HepG2 (cell line): ENCODE data around the gene ABHD17B. TPM values are rescaled to one million over a fixed set of nuclear protein-coding genes. Genes with fewer than 3 reads are reported as not detected.

Experiments
- ATAC-seq: fragments of 200-7000 bp; cut with Tn5 transposase; 3 replicates; pipeline ENCODE4 v1.9.1; 2020; ENCODE audit warnings: mild to moderate bottlenecking, moderate library complexity
- BruUV-seq: library from RNA; stranded (reverse); fragments of 400-500 nt; replicated peaks from 2 replicates; lab custom pipeline; 2021; lab: Mats Ljungman, UMichigan
- CTCF ChIA-PET: fragments of 300-600 bp; formaldehyde crosslinking; extraction: SDS; loops from one replicate; lab custom pipeline; 2021; ENCODE audit warnings: low total read pairs, inconsistent platforms, low intra/inter-chr PET ratio; lab: Yijun Ruan, JAX
- POLR2A ChIA-PET: fragments of 350-600 bp; sonication (Branson Sonifier 250); formaldehyde crosslinking; loops from one replicate; lab custom pipeline; 2020; ENCODE audit warnings: antibody characterized with exemption, inconsistent platforms; lab: Yijun Ruan, JAX
- DNase-seq: peaks from one replicate; pipeline ENCODE4 v3.0.0-alpha.2; 2015; ENCODE audit warnings: low spot score
- FAIRE-seq: peaks from 3 replicates; lab custom pipeline; 2011; peaks lifted over from hg19 to GRCh38; lab: Jason Lieb, UNC
- H2AFZ ChIP-seq: one replicate; pipeline ENCODE4 v1.6.1; 2011; ENCODE audit warnings: low read length, inconsistent platforms
- H3K27ac ChIP-seq: fragments of 300-600 bp; 3 replicates; pipeline ENCODE4 v1.8.0; 2011; ENCODE audit warnings: mixed run types, mild to moderate bottlenecking, mixed read lengths, low read length, inconsistent platforms; ENCODE audit not compliant: insufficient read depth; ENCODE audit errors: extremely low read length
- H3K27me3 ChIP-seq, 2 experiments: fragments of 200-600 bp in 1 of 2; 2 replicates in 1 of 2; 3 replicates in 1 of 2; pipeline versions ENCODE4 v1.6.0 to v1.8.0; 2011; ENCODE audit warnings: low read length in 2 of 2, mild to moderate bottlenecking in 2 of 2, moderate library complexity in 2 of 2, inconsistent platforms in 1 of 2; ENCODE audit not compliant: insufficient read depth in 2 of 2, control insufficient read depth in 1 of 2
- H3K36me3 ChIP-seq, 2 experiments: fragments of 200-600 bp in 1 of 2; replicated peaks in 1 of 2; 2 replicates in 1 of 2; 3 replicates in 1 of 2; pipeline versions ENCODE4 v1.5.1 to v1.8.0; 2011; ENCODE audit warnings: low read length in 2 of 2, inconsistent platforms in 1 of 2; ENCODE audit not compliant: insufficient read depth in 2 of 2, control insufficient read depth in 1 of 2
- H3K4me1 ChIP-seq: 2 replicates; pipeline ENCODE4 v1.5.1; 2012; ENCODE audit warnings: low read length, inconsistent platforms; ENCODE audit not compliant: insufficient read depth
- H3K4me2 ChIP-seq: 2 replicates; pipeline ENCODE4 v1.6.0; 2011; ENCODE audit warnings: low read depth, low read length, inconsistent platforms
- H3K4me3 ChIP-seq, 3 experiments: fragments of 200-600 bp in 1 of 3; sonication (generic), shearing (Covaris generic) in 1 of 3; replicated peaks in 1 of 3; 2 replicates each; pipeline ENCODE4 v1.5.1; 2011 to 2016; ENCODE audit warnings: low read length in 3 of 3, inconsistent platforms in 2 of 3, low read depth in 2 of 3, mild to moderate bottlenecking in 2 of 3, control low read depth in 1 of 3, mixed read lengths in 1 of 3; ENCODE audit not compliant: insufficient read depth in 1 of 3
- H3K79me2 ChIP-seq: one replicate; pipeline ENCODE4 v1.6.1; 2011; ENCODE audit warnings: low read length, inconsistent platforms; ENCODE audit not compliant: insufficient read depth
- H3K9ac ChIP-seq: 2 replicates; pipeline ENCODE4 v1.6.0; 2011; ENCODE audit warnings: mild to moderate bottlenecking, low read depth, low read length, inconsistent platforms; ENCODE audit not compliant: insufficient read depth
- H3K9me3 ChIP-seq: 2 replicates; pipeline ENCODE4 v1.5.1; 2012; ENCODE audit warnings: mild to moderate bottlenecking, low read length
- H4K20me1 ChIP-seq: 2 replicates; pipeline ENCODE4 v1.6.0; 2011; ENCODE audit warnings: inconsistent platforms, mild to moderate bottlenecking, low read length, moderate library complexity; ENCODE audit not compliant: insufficient read depth
- ARID4A ChIP-seq: sonication (generic); formaldehyde crosslinking; IDR thresholded peaks from 2 replicates; pipeline ENCODE4 v1.5.0; 2020; ENCODE audit warnings: mild to moderate bottlenecking, missing genetic modification reagents, borderline replicate concordance
- EED ChIP-seq: sonication (generic); formaldehyde crosslinking; IDR thresholded peaks from 2 replicates; pipeline ENCODE4 v1.5.0; 2020; ENCODE audit warnings: mild to moderate bottlenecking, missing genetic modification reagents
- NFE2L1 ChIP-seq: sonication (generic); formaldehyde crosslinking; IDR thresholded peaks from 2 replicates; pipeline ENCODE4 v1.4.0; 2020; ENCODE audit warnings: missing genetic modification reagents, mild to moderate bottlenecking, borderline replicate concordance
- TBP ChIP-seq: sonication (generic); formaldehyde crosslinking; IDR thresholded peaks from 2 replicates; pipeline ENCODE4 v1.5.0; 2020; ENCODE audit warnings: missing genetic modification reagents
- ZBTB40 ChIP-seq, 2 experiments: fragments of 450-650 bp in 1 of 2; sonication (generic) in 1 of 2; formaldehyde crosslinking in 1 of 2; IDR thresholded peaks; 2 replicates each; pipeline versions ENCODE4 v1.6.1 to v1.8.0; 2016 to 2022; ENCODE audit warnings: antibody characterized with exemption in 1 of 2, mild to moderate bottlenecking in 1 of 2, missing genetic modification reagents in 1 of 2
- ZNF451 ChIP-seq: sonication (generic); formaldehyde crosslinking; IDR thresholded peaks from 2 replicates; pipeline ENCODE4 v1.5.0; 2020; ENCODE audit warnings: mild to moderate bottlenecking, missing genetic modification reagents
- WGBS: methylation state at CpG from one replicate; pipeline ENCODE4 v1.1.6; 2017; ENCODE audit warnings: low lambda C conversion rate; 5-methylcytosine and 5-hydroxymethylcytosine counted together
- in situ Hi-C: cut with HindIII; loops from 2 replicates; pipeline ENCODE4 v1.10.0; 2017; ENCODE audit warnings: low pct_unique_long_range_greater_than_20kb; ENCODE audit not compliant: extremely low pct_ligation_motif_present
- intact Hi-C: fragments of 100-400 bp; cut with micrococcal nuclease; formaldehyde crosslinking; loops from one replicate; pipeline ENCODE4 v1.10.0; 2022; ENCODE audit not compliant: unreplicated experiment
- polyA plus RNA-seq, 8 experiments: library from polyadenylated mRNA; depleted of rRNA in 3 of 8; stranded (reverse) in 7 of 8; unstranded in 1 of 8; fragments of >200 nt; fragmentation: Illumina TruSeq in 4 of 8; extraction: Trizol in 4 of 8; gene quantifications; 2 replicates each; pipeline versions ENCODE4 v1.2.1 to v1.2.3, GENCODE V29; 2011 to 2016; ENCODE audit warnings: low read depth in 4 of 8, missing spikeins in 1 of 8, mixed read lengths in 1 of 8; ENCODE audit not compliant: insufficient read depth in 1 of 8
- total RNA-seq, 5 experiments: library from RNA; depleted of rRNA; stranded (reverse); fragments of >200 nt; fragmentation: Illumina TruSeq; extraction: Trizol; gene quantifications; 2 replicates each; pipeline ENCODE4 v1.2.3, GENCODE V29; 2016; ENCODE audit warnings: low read depth in 1 of 5

The ABHD17B gene
- total and polyA plus RNA-seq, 2 of the 13 experiments (the other 11 are each of a cell fraction or from before 2014, with no cell fraction given), result 11.3 to 22.0 TPM

GRCh38 chr9:71891557-71892189 is 19.3 kb downstream of the ABHD17B start:
- Histone ChIP-seq H2AFZ (no peak overlapping the region), H4K20me1 (peaks cover 7% of the 10 kb centered on the region; the same call in 1 of the 2 replicates), H3K4me2 (no peak overlapping the region), H3K4me3 (no peak overlapping the region), H3K9me3 (no peaks in the 10 kb centered on the region), H3K9ac (no peak overlapping the region), H3K27ac (no peak overlapping the region), H3K4me1 (peaks cover 40% of the 10 kb centered on the region), H3K27me3 (no peaks in the 10 kb centered on the region), H3K79me2 (peaks cover 88% of the 10 kb centered on the region), H3K36me3 (peaks cover 0 to 2% of the 10 kb centered on the region in 2 experiments; a peak in 2 of 5 replicates)
- ATAC-seq (no peak), FAIRE-seq (no peak), DNase-seq (no peak)
- WGBS, result 94% methylated on average over 4 of the region's 4 CpGs
- ChIA-PET POLR2A (no interaction called here), CTCF (no interaction called here)
- intact Hi-C loops, result no loop called here
- no TSS peak for BruUV-seq
- in situ Hi-C loops, result no loop called here
- TF ChIP-seq TBP (CRISPR knock-in tag) (no peak), NFE2L1 (CRISPR knock-in tag) (no peak), ARID4A (CRISPR knock-in tag) (no peak), ZBTB40 (IDR thresholded peaks at IDR 0.05) (no peak), ZBTB40 (CRISPR knock-in tag; IDR thresholded peaks at IDR 0.05) (no peak), EED (CRISPR knock-in tag) (no peak), ZNF451 (CRISPR knock-in tag) (no peak)
